ENCODE data around the gene LAPTM4A. TPM values are rescaled to one million over a fixed set of nuclear protein-coding genes. Genes with fewer than 3 reads are reported as not detected.
A peak's percentile ranks its signal among the peaks of the same experiment; 100 is the strongest.
"Not testable (repeated sequence)": the region's sequence is repeated elsewhere in the genome, so short reads cannot be mapped to it uniquely, and the experiment has no call there.

Gene LAPTM4A
- total RNA-seq, 2 donors from 2014 or later: 44.3 to 46.0 TPM

DNA sequence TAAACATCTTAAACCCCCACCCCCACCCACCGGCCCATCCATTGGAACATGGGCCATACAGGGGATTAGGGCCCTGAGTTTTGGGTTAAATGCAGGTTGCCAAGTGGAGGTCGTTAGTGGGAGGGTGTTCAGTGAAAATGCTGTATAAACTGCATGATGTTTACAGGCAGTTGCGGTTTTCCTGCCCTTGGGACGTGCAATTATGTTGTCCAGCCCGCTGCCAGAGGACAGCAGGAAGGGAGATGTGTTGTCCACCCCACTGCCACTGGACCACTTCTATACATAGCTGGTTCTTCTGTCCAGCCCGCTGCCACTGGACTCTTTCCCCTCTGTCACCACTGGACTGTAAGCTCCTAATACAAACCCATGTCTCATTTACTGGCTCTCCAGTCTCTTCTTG lies 2.7 kb upstream of the LAPTM4A start:
- H3K4me1 Mint-ChIP-seq: peaks cover 18% of the 10 kb centered on the region
- peaks cover 38% of the 10 kb centered on the region for H3K27me3 Mint-ChIP-seq
- H3K9me3 ChIP-seq (ENCODE audit: control insufficient read depth, low read length, poor library complexity, severe bottlenecking): no peaks in the 10 kb centered on the region
- H3K4me3 Mint-ChIP-seq: no peak overlapping the region
- ATAC-seq: no peak
- no peak overlapping the region for H3K27ac Mint-ChIP-seq
- H3K36me3 Mint-ChIP-seq (ENCODE audit: low read depth): no peaks in the 10 kb centered on the region
- DNase-seq: no peak

DNA sequence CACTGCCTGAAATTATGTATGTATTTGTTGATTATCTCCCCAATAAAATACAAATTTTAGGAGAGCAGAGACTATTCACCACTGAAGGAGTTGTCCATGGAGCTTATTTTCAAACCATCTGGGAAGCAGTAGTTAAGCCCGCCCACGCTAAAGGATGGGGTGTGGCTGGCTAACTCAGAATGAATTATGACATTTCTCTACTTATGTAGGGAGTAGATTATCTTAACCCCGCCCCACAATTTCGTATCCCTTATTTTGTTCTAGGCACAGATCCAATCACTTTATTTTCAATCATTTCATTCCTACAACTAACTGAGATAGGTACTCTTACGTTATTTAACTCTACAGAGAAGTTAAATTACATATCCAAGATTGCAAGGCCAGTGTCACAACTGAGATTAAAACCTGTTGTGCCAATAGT lies 1.4 kb upstream of the LAPTM4A start:
- H3K4me1 Mint-ChIP-seq: peaks cover 29% of the 10 kb centered on the region
- ATAC-seq (no peak), DNase-seq (no peak)
- H3K36me3 Mint-ChIP-seq (ENCODE audit: low read depth): no peaks in the 10 kb centered on the region
- no peaks in the 10 kb centered on the region for H3K9me3 ChIP-seq (ENCODE audit: control insufficient read depth, low read length, poor library complexity, severe bottlenecking)
- no peak overlapping the region for H3K27ac Mint-ChIP-seq
- peaks cover 36% of the 10 kb centered on the region for H3K27me3 Mint-ChIP-seq
- no peak overlapping the region for H3K4me3 Mint-ChIP-seq

DNA sequence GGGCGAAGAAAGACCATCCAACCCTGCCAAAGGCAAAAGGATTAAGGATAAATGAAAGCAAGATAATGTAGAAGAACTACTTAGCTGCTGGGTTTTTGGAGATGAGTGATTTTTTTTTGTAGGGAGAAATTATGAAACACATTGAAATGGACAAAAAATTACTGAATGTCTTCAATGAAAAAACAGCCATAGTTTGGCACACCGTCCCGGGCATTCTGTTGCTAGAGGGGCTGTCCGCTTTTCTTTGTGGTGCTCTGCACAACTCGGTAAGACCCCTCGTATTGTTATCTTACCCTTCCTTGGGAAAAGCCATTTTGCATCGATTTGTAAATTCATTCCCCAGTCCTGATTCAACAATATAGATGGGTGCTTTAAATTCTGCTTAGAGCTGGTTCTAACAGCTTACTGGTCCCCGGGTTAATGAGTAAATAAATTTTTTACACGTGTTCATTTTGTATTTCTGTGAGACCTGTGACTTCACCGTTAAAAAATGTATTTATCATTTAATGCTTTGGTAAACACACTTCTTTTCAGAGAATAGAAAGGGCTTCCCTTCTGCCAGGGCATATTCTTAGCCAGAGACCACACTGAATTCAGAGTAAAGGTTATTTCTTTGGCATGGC lies 912 bp upstream of the LAPTM4A start:
- ATAC-seq (no peak), DNase-seq (no peak)
- Mint-ChIP-seq H3K4me3 (no peak overlapping the region), H3K36me3 (ENCODE audit: low read depth) (no peaks in the 10 kb centered on the region), H3K4me1 (peaks cover 31% of the 10 kb centered on the region), H3K27ac (no peak overlapping the region), H3K27me3 (peaks cover 31% of the 10 kb centered on the region)
- H3K9me3 ChIP-seq (ENCODE audit: control insufficient read depth, low read length, poor library complexity, severe bottlenecking): no peaks in the 10 kb centered on the region

- ATAC-seq: peak; percentile 17
These were observed 539 bp downstream of the LAPTM4A start for GRCh38 chr2:20050646-20051531.

DNA sequence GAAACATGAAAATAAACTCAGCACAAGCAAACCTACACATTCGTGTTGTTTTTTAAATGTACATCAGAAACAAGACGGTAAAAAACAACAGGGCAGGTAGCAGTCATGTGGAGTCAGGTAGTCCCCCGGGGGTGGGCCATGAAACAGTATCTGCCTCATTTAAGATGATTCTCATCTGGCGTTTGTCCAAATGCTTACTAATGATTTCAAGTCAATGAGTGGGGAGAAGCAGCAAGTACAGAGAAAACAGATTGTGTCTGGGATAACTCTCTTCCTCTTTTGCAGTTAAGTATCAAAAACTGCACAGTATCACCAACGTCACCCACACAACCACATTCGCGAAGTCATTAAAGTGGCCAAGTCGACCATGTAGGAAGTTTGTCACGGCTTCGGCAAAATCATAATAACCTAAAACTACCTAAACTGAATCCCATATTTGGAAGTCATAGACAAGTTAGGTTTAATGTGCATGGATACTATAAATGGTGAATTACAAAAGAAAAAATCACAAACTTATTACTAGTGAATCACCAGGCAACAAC lies 1.3 kb downstream of the LAPTM4A start:
- H3K9me3 ChIP-seq (ENCODE audit: control insufficient read depth, low read length, poor library complexity, severe bottlenecking): no peaks in the 10 kb centered on the region
- Mint-ChIP-seq H3K4me3 (no peak overlapping the region), H3K4me1 (peaks cover 31% of the 10 kb centered on the region), H3K27me3 (peaks cover 9% of the 10 kb centered on the region), H3K36me3 (ENCODE audit: low read depth) (no peaks in the 10 kb centered on the region), H3K27ac (no peak overlapping the region)
- DNase-seq (no peak), ATAC-seq (peak; percentile 23)

More at GRCh38 chr2:20050646-20051531, 539 bp downstream of the LAPTM4A start:
- Mint-ChIP-seq H3K4me1 (peaks cover 31% of the 10 kb centered on the region), H3K36me3 (ENCODE audit: low read depth) (no peaks in the 10 kb centered on the region), H3K27me3 (peaks cover 16% of the 10 kb centered on the region), H3K27ac (no peak overlapping the region), H3K4me3 (no peak overlapping the region)
- no peaks in the 10 kb centered on the region for H3K9me3 ChIP-seq (ENCODE audit: control insufficient read depth, low read length, poor library complexity, severe bottlenecking)
- peak in 1 of 3 donors; percentile 13 for DNase-seq

DNA sequence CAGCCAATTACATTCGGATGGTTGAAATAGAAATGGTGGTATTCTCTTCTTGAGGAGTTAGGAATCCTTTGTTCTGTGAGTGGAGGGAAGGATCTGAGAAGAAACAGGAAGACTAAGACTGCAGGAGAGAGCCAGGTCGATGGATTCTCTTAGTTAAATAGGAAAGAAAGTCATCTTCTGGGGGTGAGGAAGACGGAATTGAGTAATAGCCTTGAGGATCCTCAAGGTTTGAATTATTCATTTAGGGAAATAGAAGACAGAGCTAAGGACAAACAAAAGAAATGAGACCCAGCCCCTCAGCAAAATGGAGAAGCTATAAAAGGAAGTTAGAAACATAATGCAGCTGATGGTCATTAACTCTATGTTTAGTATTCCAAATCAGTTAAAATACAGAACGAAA lies 1.8 kb downstream of the LAPTM4A start:
- H3K4me3 Mint-ChIP-seq: no peak overlapping the region
- no peaks in the 10 kb centered on the region for H3K36me3 Mint-ChIP-seq (ENCODE audit: low read depth)
- peaks cover 5% of the 10 kb centered on the region for H3K27me3 Mint-ChIP-seq
- no peak for DNase-seq
- no peak for ATAC-seq
- no peak overlapping the region for H3K27ac Mint-ChIP-seq
- H3K9me3 ChIP-seq (ENCODE audit: control insufficient read depth, low read length, poor library complexity, severe bottlenecking): no peaks in the 10 kb centered on the region
- peaks cover 31% of the 10 kb centered on the region for H3K4me1 Mint-ChIP-seq

DNA sequence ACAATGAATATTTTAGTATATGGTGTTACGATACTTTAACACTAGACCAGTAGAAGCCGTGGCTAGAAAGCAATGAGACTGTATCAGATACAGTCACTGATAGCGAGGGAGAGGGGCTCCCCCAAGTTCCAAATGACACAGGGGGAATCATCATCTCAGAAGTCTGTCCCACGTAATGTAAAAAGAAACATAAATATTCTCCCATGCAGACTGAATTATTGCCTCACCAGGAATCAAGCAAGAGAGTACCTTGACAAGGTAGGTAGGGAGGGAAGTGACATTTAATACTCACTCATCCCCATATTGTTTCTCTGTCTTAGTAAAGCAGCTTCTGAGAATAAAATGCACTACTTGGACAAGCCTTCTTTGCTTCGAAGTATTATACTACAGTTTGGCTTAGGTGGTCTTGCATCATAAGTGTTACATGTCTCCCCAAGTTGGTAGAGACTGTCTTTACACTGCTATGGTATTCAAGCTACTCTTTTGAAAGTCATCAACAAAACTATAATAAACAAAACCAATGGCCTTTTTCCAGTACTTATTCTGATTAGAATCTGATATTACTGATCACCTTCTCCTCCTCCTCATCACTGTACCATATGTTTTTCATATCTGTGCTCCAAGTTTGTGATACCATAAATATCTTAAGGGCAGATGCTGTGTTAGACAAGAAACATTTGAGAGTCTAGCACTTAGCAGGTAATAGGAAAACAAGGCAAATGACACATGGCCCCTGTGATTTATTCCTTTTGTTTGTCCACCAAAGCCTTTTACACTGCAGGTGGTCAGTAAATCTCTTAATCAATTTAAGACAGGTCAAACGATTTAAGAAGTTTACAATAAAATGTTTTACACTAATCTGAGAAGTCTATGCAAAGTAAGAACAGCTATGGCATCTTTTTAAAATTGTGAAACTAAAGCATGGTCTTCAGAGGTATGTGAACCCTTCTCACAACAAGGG lies 2.7 kb downstream of the LAPTM4A start:
- Mint-ChIP-seq H3K36me3 (ENCODE audit: low read depth) (no peaks in the 10 kb centered on the region), H3K4me1 (peaks cover 31% of the 10 kb centered on the region), H3K27ac (no peak overlapping the region), H3K4me3 (no peak overlapping the region), H3K27me3 (no peaks in the 10 kb centered on the region)
- DNase-seq (no peak), ATAC-seq (no peak)
- H3K9me3 ChIP-seq (ENCODE audit: control insufficient read depth, low read length, poor library complexity, severe bottlenecking): no peaks in the 10 kb centered on the region

GRCh38 chr2:20045712-20046292 lies 5.6 kb downstream of the LAPTM4A start:
- not testable (repeated sequence) for H3K36me3 Mint-ChIP-seq (ENCODE audit: low read depth); H3K4me3 Mint-ChIP-seq; DNase-seq; H3K27ac Mint-ChIP-seq; H3K9me3 ChIP-seq (ENCODE audit: control insufficient read depth, low read length, poor library complexity, severe bottlenecking); H3K27me3 Mint-ChIP-seq; ATAC-seq
- peaks cover 31% of the 10 kb centered on the region for H3K4me1 Mint-ChIP-seq

GRCh38 chr2:20044778-20045177 lies 6.7 kb downstream of the LAPTM4A start:
- no peak for ATAC-seq

GRCh38 chr2:20042531-20042930 lies 8.9 kb downstream of the LAPTM4A start:
- Mint-ChIP-seq H3K36me3 (ENCODE audit: low read depth) (peaks cover 4% of the 10 kb centered on the region), H3K4me3 (no peak overlapping the region)
- no peak for DNase-seq

More at GRCh38 chr2:20044778-20045177, 6.7 kb downstream of the LAPTM4A start:
- no peak for DNase-seq
- no peak overlapping the region for H3K4me3 Mint-ChIP-seq
- H3K9me3 ChIP-seq (ENCODE audit: control insufficient read depth, low read length, poor library complexity, severe bottlenecking): no peaks in the 10 kb centered on the region
- H3K27ac Mint-ChIP-seq: no peak overlapping the region
- no peaks in the 10 kb centered on the region for H3K36me3 Mint-ChIP-seq (ENCODE audit: low read depth)
- H3K27me3 Mint-ChIP-seq: no peaks in the 10 kb centered on the region
- peaks cover 21% of the 10 kb centered on the region for H3K4me1 Mint-ChIP-seq

DNA sequence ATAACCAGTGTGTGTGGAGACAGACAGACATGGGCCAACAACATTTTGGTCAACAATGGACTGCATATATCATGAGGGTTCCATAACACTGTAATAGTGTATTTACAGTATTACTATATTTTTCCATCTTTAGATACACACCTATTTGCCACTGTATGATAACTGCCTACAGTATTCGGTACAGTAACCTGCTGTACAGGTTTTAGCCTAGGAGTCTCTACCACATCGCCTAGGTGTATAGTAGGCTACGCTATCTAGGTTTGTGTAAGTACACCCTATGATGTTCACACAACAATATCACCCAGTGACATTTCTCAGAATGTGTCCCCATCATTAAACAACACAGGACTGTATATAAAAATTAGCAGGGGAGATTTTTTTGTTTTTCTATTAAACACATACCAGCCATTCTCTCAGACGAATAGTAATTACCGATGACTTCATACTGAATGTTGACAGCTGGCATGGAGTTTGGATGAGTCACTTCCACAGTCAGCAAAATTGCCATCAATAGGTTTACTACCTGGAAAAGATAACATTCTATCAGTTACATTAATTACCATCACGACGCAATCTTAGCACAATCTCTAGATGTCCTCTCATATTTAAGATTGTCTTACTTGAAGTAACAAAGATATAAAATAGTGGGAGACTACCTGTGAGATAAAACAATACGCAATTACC lies 10.8 kb downstream of the LAPTM4A start:
- no peak for DNase-seq
- Mint-ChIP-seq H3K36me3 (ENCODE audit: low read depth) (peaks cover 10% of the 10 kb centered on the region), H3K4me1 (peaks cover 16% of the 10 kb centered on the region), H3K4me3 (no peak overlapping the region), H3K27me3 (no peaks in the 10 kb centered on the region), H3K27ac (no peak overlapping the region)
- ATAC-seq: no peak
- no peaks in the 10 kb centered on the region for H3K9me3 ChIP-seq (ENCODE audit: control insufficient read depth, low read length, poor library complexity, severe bottlenecking)

More at GRCh38 chr2:20042531-20042930, 8.9 kb downstream of the LAPTM4A start:
- ATAC-seq: no peak
- H3K9me3 ChIP-seq (ENCODE audit: control insufficient read depth, low read length, poor library complexity, severe bottlenecking): no peaks in the 10 kb centered on the region
- H3K4me1 Mint-ChIP-seq: peaks cover 5% of the 10 kb centered on the region
- no peaks in the 10 kb centered on the region for H3K27me3 Mint-ChIP-seq
- H3K27ac Mint-ChIP-seq: no peak overlapping the region

DNA sequence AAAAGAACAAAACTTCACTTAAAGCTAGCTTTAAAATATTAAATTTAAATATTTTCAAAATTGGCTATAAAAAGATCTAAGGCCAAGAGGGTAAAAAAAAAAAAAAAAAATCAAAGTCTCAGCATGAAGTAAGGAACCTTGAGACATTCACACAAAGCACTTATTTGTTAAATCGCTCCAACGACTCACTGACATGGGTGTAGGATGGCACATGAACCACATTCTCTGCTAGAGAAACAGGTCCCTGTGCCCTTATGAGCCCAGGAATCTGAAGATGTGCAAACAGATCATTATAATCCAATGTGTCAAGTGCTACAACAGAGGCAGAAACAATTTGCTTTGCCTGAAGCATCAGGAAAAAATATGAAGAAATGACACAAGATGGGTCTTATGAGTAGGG lies 13.8 kb downstream of the LAPTM4A start:
- H3K9me3 ChIP-seq (ENCODE audit: control insufficient read depth, low read length, poor library complexity, severe bottlenecking): no peaks in the 10 kb centered on the region
- no peak for DNase-seq
- no peak for ATAC-seq
- H3K27me3 Mint-ChIP-seq: no peaks in the 10 kb centered on the region
- peaks cover 16% of the 10 kb centered on the region for H3K36me3 Mint-ChIP-seq (ENCODE audit: low read depth)
- H3K4me3 Mint-ChIP-seq: no peak overlapping the region
- no peak overlapping the region for H3K27ac Mint-ChIP-seq
- H3K4me1 Mint-ChIP-seq: peaks cover 16% of the 10 kb centered on the region

Data from T-helper 17 cell (primary cell).